Uterus (tissue), 2 donors: ENCODE data around the gene WIPF1.

Experiments used
- CTCF ChIP-seq, 4 experiments: fragments of 200-600 bp in 2 of 4; fragments of 450-650 bp in 2 of 4; sonication (generic) in 2 of 4; IDR thresholded peaks; one replicate each; pipeline ENCODE4 v1.5.1; 2016 to 2019; ENCODE audit warnings: antibody characterized with exemption in 4 of 4, mild to moderate bottlenecking in 2 of 4, moderate library complexity in 1 of 4
- POLR2A ChIP-seq, 2 donors: fragments of 450-650 bp; IDR thresholded peaks; one replicate each; pipeline ENCODE4 v1.6.1; 2016; ENCODE audit warnings: antibody characterized with exemption in 2 of 2, mild to moderate bottlenecking in 1 of 2, moderate library complexity in 1 of 2

GRCh38 chr2:174628528-174629169, 31.0 kb upstream of the WIPF1 start:
- no peak for TF ChIP-seq CTCF (IDR thresholded peaks at IDR 0.05)
- no peak for TF ChIP-seq POLR2A (IDR thresholded peaks at IDR 0.05)
